WTC11 (cell line): ENCODE results near the gene GATB.

Experiments
- MYBL2 ChIP-seq: sonication (generic); formaldehyde crosslinking; IDR thresholded peaks from 2 replicates; pipeline ENCODE4 v1.8.1; 2023; ENCODE audit warnings: mild to moderate bottlenecking, moderate library complexity, missing genetic modification reagents
- NFE2L1 ChIP-seq: sonication (generic); formaldehyde crosslinking; IDR thresholded peaks from 2 replicates; pipeline ENCODE4 v1.8.1; 2023; ENCODE audit warnings: missing genetic modification reagents
- SMAD4 ChIP-seq: sonication (generic); formaldehyde crosslinking; IDR thresholded peaks from 2 replicates; pipeline ENCODE4 v1.8.0; 2022; ENCODE audit warnings: mild to moderate bottlenecking, missing genetic modification reagents
- TEAD4 ChIP-seq: sonication (generic); formaldehyde crosslinking; IDR thresholded peaks from 2 replicates; pipeline ENCODE4 v1.8.0; 2022; ENCODE audit warnings: mild to moderate bottlenecking, missing genetic modification reagents
- TF ChIP-seq, protein P1 (sequence below): fragments of 200-600 bp; IDR thresholded peaks from 2 replicates; pipeline ENCODE4 v1.8.0; 2022; ENCODE audit warnings: antibody characterized with exemption
- TF ChIP-seq, protein P2 (sequence below): sonication (generic); formaldehyde crosslinking; IDR thresholded peaks from 2 replicates; pipeline ENCODE4 v1.8.0; 2023; ENCODE audit warnings: mild to moderate bottlenecking, missing genetic modification reagents

DNA sequence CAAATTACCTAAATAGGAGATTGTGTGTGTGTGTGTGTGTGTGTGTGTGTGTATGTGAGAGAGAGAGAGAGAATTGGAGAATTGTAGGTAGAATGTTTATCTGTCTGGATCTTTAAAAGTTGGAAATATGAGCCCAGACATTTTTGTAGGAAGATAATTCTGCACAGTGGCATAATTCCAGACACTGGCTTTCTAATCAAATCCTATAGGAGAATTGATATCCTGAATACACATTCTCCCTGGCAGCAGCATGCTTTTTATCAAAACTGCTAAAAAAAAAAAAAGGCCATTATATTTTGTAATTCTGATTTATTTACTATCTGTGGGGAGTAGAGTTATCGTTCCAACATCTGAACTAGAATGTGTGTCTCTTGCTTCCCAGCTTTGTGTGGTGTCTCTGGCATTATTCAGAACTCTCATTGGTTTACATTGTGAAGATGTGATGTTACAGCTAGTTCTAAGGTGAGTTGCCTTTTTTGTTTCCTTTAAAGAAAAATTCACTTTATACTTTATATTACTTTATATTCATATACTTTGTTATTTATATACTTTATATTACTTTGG is 122.4 kb downstream of the GATB start:
- TF ChIP-seq MYBL2 (CRISPR knock-in tag), result no peak
- TF ChIP-seq NFE2L1 (CRISPR knock-in tag), result no peak
- TF ChIP-seq, protein P1, sequence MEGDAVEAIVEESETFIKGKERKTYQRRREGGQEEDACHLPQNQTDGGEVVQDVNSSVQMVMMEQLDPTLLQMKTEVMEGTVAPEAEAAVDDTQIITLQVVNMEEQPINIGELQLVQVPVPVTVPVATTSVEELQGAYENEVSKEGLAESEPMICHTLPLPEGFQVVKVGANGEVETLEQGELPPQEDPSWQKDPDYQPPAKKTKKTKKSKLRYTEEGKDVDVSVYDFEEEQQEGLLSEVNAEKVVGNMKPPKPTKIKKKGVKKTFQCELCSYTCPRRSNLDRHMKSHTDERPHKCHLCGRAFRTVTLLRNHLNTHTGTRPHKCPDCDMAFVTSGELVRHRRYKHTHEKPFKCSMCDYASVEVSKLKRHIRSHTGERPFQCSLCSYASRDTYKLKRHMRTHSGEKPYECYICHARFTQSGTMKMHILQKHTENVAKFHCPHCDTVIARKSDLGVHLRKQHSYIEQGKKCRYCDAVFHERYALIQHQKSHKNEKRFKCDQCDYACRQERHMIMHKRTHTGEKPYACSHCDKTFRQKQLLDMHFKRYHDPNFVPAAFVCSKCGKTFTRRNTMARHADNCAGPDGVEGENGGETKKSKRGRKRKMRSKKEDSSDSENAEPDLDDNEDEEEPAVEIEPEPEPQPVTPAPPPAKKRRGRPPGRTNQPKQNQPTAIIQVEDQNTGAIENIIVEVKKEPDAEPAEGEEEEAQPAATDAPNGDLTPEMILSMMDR, result no peak
- TF ChIP-seq TEAD4 (CRISPR knock-in tag), result no peak
- TF ChIP-seq SMAD4 (CRISPR knock-in tag), result no peak
- TF ChIP-seq, protein P2, sequence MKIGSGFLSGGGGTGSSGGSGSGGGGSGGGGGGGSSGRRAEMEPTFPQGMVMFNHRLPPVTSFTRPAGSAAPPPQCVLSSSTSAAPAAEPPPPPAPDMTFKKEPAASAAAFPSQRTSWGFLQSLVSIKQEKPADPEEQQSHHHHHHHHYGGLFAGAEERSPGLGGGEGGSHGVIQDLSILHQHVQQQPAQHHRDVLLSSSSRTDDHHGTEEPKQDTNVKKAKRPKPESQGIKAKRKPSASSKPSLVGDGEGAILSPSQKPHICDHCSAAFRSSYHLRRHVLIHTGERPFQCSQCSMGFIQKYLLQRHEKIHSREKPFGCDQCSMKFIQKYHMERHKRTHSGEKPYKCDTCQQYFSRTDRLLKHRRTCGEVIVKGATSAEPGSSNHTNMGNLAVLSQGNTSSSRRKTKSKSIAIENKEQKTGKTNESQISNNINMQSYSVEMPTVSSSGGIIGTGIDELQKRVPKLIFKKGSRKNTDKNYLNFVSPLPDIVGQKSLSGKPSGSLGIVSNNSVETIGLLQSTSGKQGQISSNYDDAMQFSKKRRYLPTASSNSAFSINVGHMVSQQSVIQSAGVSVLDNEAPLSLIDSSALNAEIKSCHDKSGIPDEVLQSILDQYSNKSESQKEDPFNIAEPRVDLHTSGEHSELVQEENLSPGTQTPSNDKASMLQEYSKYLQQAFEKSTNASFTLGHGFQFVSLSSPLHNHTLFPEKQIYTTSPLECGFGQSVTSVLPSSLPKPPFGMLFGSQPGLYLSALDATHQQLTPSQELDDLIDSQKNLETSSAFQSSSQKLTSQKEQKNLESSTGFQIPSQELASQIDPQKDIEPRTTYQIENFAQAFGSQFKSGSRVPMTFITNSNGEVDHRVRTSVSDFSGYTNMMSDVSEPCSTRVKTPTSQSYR (CRISPR knock-in tag), result no peak
